ENCODE measurements around the gene SBF1.
A peak's percentile ranks its signal among the peaks of the same experiment; 100 is the strongest.
"Not testable (repeated sequence)": the region's sequence is repeated elsewhere in the genome, so short reads cannot be mapped to it uniquely, and the experiment has no call there.

The SBF1 gene

GRCh38 chr22:50474710-50475651 lies at the start of gene SBF1:
Gene SBF1 (minus strand): TSS chr22:50475035. CDS start chr22:50474840, 195 bp downstream.
- in situ Hi-C loops (cut with HindIII; ENCODE audit: low pct_ligation_motif_present, low pct_unique_long_range_greater_than_20kb, low sequenced_read_pairs): no loop called here
- DNase-seq: peak; percentile 87

- DNase-seq: no peak
- in situ Hi-C loops (cut with HindIII; ENCODE audit: low pct_ligation_motif_present, low pct_unique_long_range_greater_than_20kb, low sequenced_read_pairs): no loop called here
Observed at GRCh38 chr22:50523806-50524675, 49.2 kb upstream of the SBF1 start.

- DNase-seq: no peak
- in situ Hi-C loops (cut with HindIII; ENCODE audit: low pct_ligation_motif_present, low pct_unique_long_range_greater_than_20kb, low sequenced_read_pairs): no loop called here
Observed at GRCh38 chr22:50523458-50523805, 48.6 kb upstream of the SBF1 start.

- no peak for DNase-seq
- in situ Hi-C loops (cut with HindIII; ENCODE audit: low pct_ligation_motif_present, low pct_unique_long_range_greater_than_20kb, low sequenced_read_pairs): no loop called here
Observed at GRCh38 chr22:50522806-50523438, 48.1 kb upstream of the SBF1 start.

GRCh38 chr22:50522208-50522805 lies 47.5 kb upstream of the SBF1 start:
- DNase-seq: no peak

GRCh38 chr22:50521710-50522109 lies 46.9 kb upstream of the SBF1 start:
- DNase-seq: no peak
- in situ Hi-C loops (cut with HindIII; ENCODE audit: low pct_ligation_motif_present, low pct_unique_long_range_greater_than_20kb, low sequenced_read_pairs): no loop called here

More at GRCh38 chr22:50522208-50522805, 47.5 kb upstream of the SBF1 start:
- in situ Hi-C loops (cut with HindIII; ENCODE audit: low pct_ligation_motif_present, low pct_unique_long_range_greater_than_20kb, low sequenced_read_pairs): no loop called here

GRCh38 chr22:50520826-50521453 lies 46.1 kb upstream of the SBF1 start:
- no peak for DNase-seq
- in situ Hi-C loops (cut with HindIII; ENCODE audit: low pct_ligation_motif_present, low pct_unique_long_range_greater_than_20kb, low sequenced_read_pairs): no loop called here

- in situ Hi-C loops (cut with HindIII; ENCODE audit: low pct_ligation_motif_present, low pct_unique_long_range_greater_than_20kb, low sequenced_read_pairs); DNase-seq: not testable (repeated sequence)
Observed at GRCh38 chr22:50520184-50520583, 45.3 kb upstream of the SBF1 start.

- in situ Hi-C loops (cut with HindIII; ENCODE audit: low pct_ligation_motif_present, low pct_unique_long_range_greater_than_20kb, low sequenced_read_pairs): no loop called here
- DNase-seq: no peak
Observed at GRCh38 chr22:50519151-50519550, 44.3 kb upstream of the SBF1 start.

- in situ Hi-C loops (cut with HindIII; ENCODE audit: low pct_ligation_motif_present, low pct_unique_long_range_greater_than_20kb, low sequenced_read_pairs): no loop called here
- DNase-seq: no peak
Observed at GRCh38 chr22:50518606-50519005, 43.8 kb upstream of the SBF1 start.

- in situ Hi-C loops (cut with HindIII; ENCODE audit: low pct_ligation_motif_present, low pct_unique_long_range_greater_than_20kb, low sequenced_read_pairs): no loop called here
- DNase-seq: no peak
Observed at GRCh38 chr22:50517495-50518260, 42.8 kb upstream of the SBF1 start.

GRCh38 chr22:50516891-50517290 lies 42.1 kb upstream of the SBF1 start:
- in situ Hi-C loops (cut with HindIII; ENCODE audit: low pct_ligation_motif_present, low pct_unique_long_range_greater_than_20kb, low sequenced_read_pairs): no loop called here
- no peak for DNase-seq

- DNase-seq: no peak
- in situ Hi-C loops (cut with HindIII; ENCODE audit: low pct_ligation_motif_present, low pct_unique_long_range_greater_than_20kb, low sequenced_read_pairs): no loop called here
Observed at GRCh38 chr22:50516068-50516467, 41.2 kb upstream of the SBF1 start.

- in situ Hi-C loops (cut with HindIII; ENCODE audit: low pct_ligation_motif_present, low pct_unique_long_range_greater_than_20kb, low sequenced_read_pairs): no loop called here
- DNase-seq: no peak
Observed at GRCh38 chr22:50513175-50513574, 38.3 kb upstream of the SBF1 start.

- in situ Hi-C loops (cut with HindIII; ENCODE audit: low pct_ligation_motif_present, low pct_unique_long_range_greater_than_20kb, low sequenced_read_pairs): no loop called here
- DNase-seq: no peak
Observed at GRCh38 chr22:50508897-50509296, 34.1 kb upstream of the SBF1 start.

GRCh38 chr22:50507991-50508884 lies 33.4 kb upstream of the SBF1 start, which contains the start of gene NCAPH2:
Gene NCAPH2 (plus strand): TSS chr22:50508224. CDS start chr22:50508338, 114 bp downstream.
- in situ Hi-C loops (cut with HindIII; ENCODE audit: low pct_ligation_motif_present, low pct_unique_long_range_greater_than_20kb, low sequenced_read_pairs): no loop called here
- peak; percentile 93 for DNase-seq
